HG02678 (cell line): Measurements from ENCODE around the gene KLF6.

ENCODE experiments used
- ATAC-seq: cut with Tn5 transposase; IDR thresholded peaks from one replicate; pipeline ENCODE4 v1.9.1; 2021; ENCODE audit warnings: mild to moderate bottlenecking, moderate library complexity; ENCODE audit not compliant: unreplicated experiment

KLF6 gene

DNA sequence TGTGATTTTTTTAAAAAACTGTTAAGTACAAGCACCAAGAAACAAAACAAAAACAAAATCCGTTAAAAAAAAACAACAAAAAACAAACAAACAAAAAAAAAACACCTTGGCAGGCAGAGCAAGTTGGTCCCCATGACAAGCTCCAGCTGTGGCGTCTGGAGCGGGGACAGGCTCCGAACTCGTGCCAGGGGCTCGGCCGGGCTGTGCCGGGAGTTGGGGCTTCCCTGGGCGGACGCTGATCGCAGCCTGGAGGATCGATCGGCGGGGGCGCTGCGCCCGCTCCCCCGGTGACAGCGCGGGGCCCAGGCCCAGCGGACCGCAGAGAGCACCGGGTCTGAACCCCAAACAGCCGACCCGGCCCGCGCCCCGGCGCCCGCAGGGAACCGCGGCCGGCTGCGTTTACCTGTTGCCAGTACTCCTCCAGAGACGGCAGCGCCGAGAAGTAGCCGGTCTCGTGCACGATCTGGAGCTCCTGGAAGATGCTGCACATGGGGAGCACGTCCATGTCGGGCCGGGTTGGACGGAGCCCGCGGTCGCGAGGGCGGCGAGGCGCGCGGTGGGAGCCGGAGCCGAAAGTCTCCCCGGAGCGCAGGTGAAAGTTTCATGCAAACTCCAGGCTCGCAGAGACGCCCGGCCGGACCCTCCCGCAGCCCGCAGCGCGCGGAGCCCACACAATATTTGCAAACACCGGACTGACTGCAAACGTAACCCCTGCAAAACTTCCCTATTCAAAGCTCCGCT lies at the start of gene KLF6:
KLF6 (minus strand) TSS at position 700 of the 741 bp plus-strand sequence; CDS start at position 505, 195 bp downstream.
- ATAC-seq: peak; percentile 1

DNA sequence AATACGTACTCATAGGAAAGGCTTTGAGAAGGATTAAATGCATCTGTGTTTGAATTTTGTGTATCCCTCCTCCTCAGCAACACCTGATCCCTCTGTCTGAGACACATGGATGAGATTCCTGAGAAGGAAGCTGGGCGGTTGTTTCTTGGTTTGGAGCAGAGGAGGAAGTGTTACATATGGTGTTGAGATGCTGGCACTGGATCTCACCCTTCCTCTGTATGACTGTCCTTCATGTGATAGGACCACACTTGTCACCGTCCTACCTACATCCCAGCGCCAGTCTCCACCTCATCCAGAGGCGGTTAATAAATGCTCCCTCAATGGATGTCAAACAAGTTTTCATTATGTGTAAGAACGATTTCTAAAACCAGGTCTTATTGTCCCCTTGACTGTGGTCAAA lies 49.4 kb upstream of the KLF6 start:
- ATAC-seq: no peak

DNA sequence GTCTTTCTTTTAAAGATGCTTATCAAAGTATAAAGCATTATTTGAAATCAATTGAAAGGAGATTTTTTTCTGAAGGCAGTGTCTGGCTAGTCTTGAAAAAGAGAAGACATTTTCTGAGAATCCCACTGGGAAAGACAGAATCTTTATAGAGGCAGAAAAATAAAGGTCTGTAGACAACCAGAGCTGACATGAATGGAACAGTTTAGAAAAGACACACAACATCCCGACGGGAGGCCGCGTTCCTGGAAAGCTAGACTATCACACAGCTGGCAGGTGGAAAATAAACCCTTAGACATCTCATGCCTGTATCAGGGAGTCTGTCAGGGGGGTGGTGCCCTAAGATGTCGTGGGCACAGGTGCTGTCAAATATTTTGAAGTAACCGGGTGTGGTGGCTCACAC lies 48.0 kb upstream of the KLF6 start:
- ATAC-seq: no peak

DNA sequence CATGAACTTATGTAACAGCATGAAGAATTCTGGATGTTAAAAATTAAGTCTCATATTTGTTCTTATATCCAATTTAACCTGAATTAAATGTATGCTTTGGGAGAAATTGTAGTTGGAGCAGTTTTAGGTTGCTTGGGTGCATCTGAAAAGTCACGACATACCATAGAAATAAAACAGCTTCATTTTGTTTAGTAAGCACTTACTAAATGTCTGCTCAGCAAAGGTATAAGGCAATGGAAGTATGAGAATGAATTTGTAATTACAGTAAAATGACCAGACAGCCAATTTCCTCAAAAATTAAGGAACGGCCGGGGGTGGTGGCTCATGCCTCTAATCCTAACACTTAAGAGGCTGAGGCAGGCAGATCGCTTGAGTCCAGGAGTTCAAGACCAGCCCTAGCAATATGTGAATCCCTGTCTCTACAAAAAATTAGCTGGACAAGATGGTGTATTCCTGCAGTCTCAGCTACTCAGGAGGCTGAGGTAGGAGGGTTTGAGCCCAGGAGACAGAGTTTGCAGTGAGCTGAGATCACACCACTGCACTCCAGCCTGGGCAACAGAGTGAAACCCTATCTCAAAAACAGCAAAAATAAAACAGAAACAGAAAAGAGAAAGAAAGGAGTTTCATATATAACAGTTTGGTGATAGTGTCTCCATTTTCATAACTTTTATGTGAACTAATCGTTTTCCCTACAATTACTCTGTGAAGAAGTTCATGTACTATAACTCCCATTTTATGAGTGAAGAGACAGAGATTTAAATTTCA lies 47.2 kb upstream of the KLF6 start:
- peak; percentile 40 for ATAC-seq

DNA sequence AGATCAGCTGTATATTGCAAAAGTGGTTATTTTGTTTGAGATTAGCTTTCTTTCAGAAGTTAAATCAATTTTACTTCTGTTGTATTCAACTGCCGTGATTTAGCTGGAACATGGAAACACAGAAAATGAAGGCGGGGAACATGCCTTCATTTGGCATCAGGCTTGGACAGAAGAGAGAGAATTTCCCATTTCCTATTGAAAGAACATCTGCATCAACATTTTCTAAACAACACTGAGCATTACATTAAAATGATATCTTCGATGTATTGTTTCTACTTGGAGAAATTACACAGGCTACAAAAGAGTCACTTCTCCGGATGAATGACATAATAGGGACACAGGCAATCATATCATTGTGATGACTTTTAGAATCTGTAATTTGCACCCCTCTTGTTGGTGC lies 46.6 kb upstream of the KLF6 start:
- no peak for ATAC-seq

DNA sequence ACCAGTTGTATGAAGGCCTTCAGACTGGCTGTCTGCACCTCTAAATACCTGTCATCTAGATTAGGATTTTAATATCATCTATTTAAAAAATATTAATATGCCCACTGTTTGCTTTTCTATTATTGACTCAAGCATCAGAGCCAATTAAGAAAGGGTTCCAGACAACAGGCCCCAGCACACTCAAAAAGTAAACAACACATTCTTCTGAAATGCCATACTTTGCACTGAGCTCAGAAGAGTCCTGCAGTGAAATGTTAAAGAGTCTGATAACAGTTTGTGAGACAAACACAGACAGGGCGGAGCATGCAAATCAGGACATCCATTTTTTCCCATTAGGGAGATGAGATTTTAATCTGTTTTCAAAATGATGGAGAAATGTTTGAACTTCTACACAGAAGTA lies 45.9 kb upstream of the KLF6 start:
- ATAC-seq: no peak

DNA sequence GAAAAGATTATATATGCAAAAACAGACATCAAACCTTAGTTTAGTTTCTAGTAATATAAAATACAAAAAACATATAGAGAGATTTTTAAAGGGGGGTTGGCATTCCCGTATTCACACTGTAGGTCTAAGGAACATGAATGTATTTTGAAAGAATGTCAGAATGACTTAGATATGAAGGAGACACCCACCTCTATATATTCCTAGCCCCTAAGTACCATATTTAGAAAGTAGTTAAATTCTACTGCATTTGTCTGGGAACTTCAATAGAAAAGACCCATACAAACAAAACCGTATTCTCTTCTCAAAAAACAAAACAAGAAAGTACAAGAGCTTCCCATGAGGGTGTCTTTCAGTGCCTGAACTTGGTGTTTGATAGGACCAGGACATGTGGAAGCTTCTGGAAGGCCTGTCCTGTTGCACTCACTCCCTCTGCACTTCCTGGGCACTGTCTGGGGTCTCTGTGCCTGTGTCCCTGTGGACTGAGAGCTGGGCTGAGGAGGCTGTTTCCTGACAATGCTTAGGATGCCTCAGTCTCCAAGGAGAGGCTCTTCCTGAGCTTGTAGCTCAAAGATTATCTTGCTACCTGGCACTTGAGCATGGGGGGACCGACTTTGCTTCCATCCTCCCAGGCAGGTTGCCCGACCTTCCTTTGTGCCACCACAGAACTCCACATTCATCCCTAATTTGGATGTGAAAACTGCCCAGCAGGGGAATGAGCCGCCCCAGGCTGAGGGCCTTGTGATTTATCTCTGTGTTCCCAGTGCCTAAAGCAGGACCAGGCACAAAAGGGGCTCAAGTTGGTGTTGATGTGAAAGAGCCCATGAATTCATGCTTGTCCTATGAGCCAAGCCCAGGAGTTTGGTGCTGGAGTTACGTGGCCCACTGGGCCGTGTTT lies 44.4 kb upstream of the KLF6 start:
- no peak for ATAC-seq

DNA sequence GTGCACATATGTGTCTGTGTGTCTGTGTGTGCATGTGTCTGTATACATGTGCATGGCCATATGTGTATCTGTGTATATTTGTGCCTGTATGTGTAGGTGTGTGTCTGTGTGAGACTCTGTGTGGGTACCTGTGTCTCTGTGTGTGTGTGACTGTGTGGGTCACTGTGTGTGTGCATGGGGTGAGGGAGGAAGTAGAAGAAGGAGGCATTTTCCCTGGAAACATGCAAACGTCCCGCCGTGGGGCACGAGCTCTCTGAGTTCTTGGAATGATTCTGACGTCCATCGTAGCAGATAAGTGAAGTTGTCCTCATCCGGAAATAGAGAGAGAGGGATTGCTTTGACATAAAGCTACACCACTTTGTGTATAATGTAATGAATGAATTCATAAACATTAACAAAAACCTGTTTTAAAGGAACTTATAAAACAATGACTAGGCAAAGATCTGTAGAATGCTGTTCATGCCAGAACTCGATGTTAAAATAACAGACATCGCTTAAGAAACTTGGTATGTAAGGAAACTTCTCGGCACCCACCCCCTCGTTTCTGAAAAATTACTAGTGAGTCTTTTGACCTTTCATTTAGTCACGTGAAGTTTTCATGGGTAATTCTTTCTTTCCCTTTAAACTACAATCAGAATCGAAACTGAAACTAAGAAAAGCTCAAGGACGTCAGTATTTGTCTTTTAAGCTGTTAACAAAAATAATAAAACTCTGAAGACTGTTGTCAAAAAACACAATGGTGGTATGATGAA lies 43.6 kb upstream of the KLF6 start:
- no peak for ATAC-seq

DNA sequence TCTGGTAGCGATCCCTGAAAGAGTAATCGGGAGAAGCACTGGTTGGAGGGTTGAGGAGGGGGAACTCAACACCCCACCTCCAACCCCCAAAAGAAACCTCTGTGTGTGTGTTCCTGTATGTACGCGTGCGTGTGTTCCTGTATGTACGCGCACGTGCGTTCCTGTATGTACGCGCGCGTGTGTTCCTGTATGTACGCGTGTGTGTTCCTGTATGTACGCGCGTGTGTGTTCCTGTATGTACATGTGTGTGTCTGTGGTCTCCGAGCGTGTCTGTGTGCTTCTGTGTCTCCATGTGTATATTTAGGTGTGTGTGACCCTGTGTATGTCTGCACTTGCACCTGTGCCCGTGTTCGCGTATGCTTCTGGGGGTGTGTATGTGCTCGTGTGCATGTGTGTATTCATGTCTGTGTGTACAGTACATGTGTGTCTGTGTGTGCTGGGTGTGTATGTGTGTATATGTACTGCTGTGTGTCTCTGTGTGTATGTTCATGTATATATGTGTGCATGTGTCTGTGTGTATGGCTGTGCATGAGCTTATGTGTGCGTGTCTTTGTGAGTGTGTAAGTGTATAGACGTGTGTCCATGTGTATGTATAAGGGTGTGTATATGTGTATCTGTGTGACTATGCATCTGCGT lies 42.9 kb upstream of the KLF6 start:
- ATAC-seq: no peak

DNA sequence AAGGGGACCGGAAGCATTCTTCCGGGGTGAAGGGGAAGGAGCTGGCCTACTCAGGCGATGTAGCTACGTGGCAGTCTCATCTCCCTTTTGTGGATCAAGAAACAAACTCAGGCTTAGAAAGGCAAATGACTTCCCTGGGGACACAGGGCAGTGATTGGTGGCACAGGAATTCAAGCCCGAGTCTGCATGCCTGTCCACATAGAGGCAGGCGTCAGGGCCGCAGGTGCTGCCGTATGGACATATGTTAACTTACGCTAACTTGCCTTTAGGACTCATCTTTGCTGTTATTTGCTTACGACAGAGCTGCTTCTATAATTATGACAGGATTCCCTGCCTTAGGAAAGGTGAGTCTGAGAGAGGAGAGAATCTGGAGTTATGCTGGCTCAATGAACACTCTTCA lies 42.3 kb upstream of the KLF6 start:
- ATAC-seq: no peak

DNA sequence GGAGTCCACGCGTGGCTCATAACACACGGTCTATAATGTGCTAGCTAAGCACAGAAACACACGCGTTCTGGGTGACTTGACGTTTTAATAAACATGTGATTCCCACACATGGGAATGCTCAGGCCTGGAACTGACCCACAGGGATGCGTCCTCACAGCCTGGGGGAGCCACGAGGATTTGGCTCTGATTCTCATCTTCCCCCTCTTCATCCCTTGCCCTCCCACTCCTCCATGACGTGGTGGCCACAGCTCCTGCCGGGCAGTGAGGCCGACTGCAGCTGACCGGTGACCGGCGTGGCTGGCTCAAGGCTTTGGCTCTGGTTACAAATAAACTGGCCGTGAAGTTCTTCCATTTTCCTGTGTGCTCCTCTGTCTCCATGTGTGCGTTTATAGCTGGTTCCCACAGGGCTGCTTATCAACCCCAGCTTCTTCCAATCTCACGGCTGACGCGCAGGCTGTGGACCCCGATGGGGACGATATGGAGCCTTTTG lies 40.9 kb upstream of the KLF6 start:
- no peak for ATAC-seq

DNA sequence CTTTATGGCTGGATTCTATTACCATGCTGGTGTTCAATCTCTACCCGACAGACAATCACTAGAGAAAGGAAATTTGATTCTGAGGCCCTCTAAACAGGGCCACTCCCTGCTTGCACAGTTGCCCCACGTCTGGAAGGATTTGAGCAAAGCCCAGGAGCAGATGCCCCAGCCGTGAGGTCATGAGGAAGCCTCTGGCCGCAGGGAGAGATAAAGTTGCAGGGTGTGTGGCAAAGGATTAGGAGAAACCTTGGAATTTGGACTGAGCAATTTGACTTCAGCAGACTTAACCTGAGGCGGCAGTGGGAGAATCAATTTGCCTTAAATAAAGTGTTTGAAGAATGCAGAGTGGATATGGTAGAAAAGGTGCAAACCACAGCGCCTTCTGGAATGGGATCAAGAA lies 40.2 kb upstream of the KLF6 start:
- no peak for ATAC-seq

DNA sequence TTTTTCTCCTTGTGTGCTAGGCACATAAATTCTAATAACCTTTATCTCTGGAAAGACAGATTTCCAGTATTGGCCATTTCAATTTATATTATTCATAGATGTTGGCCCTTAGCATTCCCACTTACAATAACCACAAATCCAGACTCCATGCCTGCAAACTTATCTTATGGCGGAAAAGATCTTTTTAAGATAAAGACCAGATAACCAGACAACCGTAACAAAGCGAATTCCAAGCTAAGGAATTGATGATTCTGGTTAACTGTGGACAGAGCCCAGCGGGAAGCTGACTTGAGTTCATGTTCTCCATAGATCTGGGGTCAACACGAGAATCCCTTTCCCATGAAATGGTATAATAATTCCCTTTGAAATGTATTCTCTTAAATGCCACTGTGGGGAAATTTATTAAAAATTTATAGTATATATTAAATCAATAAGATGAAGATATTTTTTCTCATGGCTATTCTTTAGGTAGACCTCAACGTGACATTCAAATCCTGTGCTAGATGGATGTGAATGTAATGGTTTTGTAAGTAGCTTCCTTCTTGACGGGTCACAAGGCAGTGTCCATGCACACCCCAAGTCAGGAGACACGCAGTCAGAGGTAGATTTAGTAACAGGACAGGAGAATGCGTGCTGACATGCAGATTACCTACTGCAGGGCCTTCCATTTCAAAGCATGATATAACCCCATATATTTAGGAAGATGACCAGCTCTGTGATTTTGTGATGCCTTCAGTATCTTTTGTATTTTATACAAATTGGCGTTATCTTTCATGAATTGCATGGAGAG lies 37.7 kb upstream of the KLF6 start:
- no peak for ATAC-seq

DNA sequence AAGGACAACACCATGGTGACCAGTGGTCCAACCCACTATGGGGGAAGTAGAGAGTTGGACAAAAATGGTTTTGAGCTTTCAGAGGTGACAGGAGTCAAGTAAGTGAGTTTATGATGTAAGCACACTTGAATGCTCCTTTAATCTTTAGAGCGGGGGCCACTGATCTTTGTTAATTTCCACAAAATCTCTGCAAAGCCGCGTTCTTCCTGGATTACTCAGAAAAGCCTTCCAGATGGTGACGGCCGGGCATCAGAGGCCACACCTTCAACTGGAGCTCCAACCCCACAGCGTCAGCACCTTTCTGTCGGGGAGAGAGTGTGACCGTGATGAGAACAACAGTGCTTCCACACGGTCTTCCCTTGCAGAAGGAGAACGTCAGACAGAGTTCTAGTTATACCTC lies 35.2 kb upstream of the KLF6 start:
- no peak for ATAC-seq

DNA sequence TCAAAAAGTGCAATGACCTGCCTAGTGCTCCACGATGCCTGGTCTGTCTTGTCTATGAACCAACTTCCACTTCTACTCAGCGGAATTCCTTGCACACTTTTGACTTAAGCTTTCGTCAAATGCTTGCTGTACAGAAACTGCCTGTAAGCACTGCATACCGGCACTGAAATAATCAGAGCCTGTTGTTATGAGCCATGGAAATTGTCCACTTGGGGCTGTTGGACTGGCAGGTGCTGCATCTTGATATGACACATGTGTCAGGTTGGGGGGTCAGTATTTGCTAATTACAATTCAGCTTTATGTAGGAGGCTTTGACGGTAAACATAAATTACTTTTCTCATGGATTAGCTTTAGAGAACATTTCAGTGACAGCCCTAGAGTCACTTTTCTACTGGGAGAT lies 32.0 kb upstream of the KLF6 start:
- no peak for ATAC-seq

DNA sequence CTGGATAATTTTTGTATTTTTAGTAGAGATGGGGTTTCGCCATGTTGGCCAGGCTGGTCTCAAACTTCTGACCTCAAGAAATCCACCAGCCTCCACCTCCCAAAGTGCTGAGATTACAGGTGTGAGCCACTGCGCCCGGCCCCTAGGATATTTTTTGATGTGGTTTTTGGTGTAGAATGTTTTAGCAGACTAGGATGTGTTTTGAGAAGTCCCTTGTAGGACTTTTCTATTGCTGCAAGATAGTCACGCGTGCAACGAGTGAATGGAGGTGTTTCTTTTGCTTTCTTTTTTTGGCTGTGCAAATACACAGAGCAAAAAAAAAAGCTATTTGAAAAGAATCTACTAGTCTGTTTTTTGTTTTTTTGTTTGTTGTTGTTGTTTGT lies 29.8 kb upstream of the KLF6 start:
- ATAC-seq: no peak

DNA sequence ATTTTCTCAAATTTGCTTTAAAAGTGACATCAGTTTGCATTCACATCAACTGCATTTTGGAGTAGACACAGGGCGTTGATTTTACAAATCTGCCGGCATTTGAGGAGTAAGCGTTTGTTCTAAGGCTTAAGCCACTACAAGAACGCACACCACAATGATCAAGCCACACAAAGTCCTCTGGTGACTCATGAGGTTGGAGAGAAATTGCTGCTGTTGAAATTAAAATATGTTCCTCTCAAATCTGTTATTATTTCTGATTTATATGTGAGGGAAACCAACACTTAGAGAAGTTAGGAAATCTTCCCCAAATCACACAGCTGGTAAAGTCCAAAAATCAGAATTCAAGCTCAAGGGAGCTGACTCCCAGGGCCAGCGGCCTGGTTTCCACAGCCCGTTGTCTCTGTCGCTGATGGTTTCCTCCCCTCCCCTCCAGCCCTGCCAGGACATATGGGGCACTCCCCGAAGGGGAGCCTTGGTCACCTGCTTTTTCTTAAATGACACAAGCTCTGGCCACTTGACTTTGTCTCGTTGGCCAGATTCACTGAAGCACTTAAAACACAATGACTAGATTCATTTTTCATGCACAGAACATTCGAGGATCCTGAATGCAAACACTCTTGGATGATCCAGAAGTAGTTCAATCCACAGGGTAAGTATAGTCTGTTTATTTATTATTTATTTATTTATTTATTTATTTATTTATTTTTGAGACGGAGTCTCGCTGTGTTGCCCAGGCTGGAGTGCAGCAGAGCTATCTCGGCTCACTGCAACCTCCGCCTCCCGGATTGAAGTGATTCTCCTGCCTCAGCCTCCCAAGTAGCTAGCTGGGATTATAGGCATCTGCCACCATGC lies 29.2 kb upstream of the KLF6 start:
- ATAC-seq: no peak

DNA sequence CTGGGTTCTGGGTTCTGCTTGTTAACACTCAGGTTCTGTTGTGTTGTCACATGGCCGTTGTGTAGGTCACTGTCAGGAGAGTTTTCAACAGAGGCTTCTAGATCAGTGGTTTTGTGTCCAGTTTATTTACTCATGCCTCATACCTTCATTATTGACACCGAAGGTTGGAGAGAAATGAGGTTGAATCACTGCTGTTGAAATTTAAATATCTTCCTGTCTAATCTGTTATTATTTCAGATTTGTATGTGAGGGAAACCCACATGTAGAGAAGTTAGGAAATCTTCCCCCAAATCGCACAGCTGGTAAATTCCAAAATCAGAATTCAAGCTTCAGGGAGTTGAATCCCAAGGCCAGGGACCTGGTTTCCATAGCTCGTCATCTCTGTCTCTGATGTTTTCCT lies 28.3 kb upstream of the KLF6 start:
- no peak for ATAC-seq
